Endothelial cell (in vitro differentiated cells): ENCODE measurements around the gene DDI2. TPM values are rescaled to one million over a fixed set of nuclear protein-coding genes. Genes with fewer than 3 reads are reported as not detected.

Source experiments
- DNase-seq: peaks from one replicate; pipeline ENCODE4 v3.0.0; 2021; ENCODE audit warnings: low spot score
- H3K27ac Mint-ChIP-seq: one replicate; pipeline ENCODE4 v1.8.0; 2021; ENCODE audit warnings: mixed read lengths, inconsistent platforms; ENCODE audit not compliant: unreplicated experiment
- H3K27me3 Mint-ChIP-seq: one replicate; pipeline ENCODE4 v1.8.0; 2021; ENCODE audit warnings: mild to moderate bottlenecking, moderate library complexity, mixed read lengths, inconsistent platforms; ENCODE audit not compliant: unreplicated experiment
- H3K36me3 Mint-ChIP-seq: one replicate; pipeline ENCODE4 v1.8.0; 2021; ENCODE audit warnings: mild to moderate bottlenecking, low read depth, mixed read lengths, inconsistent platforms; ENCODE audit not compliant: unreplicated experiment
- H3K4me1 Mint-ChIP-seq: one replicate; pipeline ENCODE4 v1.8.0; 2021; ENCODE audit warnings: mild to moderate bottlenecking, mixed read lengths, inconsistent platforms; ENCODE audit not compliant: unreplicated experiment
- H3K4me3 Mint-ChIP-seq: one replicate; pipeline ENCODE4 v1.8.0; 2021; ENCODE audit warnings: mild to moderate bottlenecking, mixed read lengths, inconsistent platforms; ENCODE audit not compliant: unreplicated experiment
- H3K9me3 Mint-ChIP-seq: one replicate; pipeline ENCODE4 v1.8.0; 2021; ENCODE audit warnings: mixed read lengths, inconsistent platforms; ENCODE audit not compliant: unreplicated experiment
- CTCF ChIP-seq: fragments of 200-600 bp; sonication (generic); IDR thresholded peaks from one replicate; pipeline ENCODE4 v1.5.0; 2021; ENCODE audit warnings: antibody characterized with exemption; ENCODE audit not compliant: unreplicated experiment
- total RNA-seq: library from RNA; stranded (reverse); fragmentation: NEBNext Ultra II Directional; extraction: Animal tissue kit (Norgen Biotek cat#: 25700); gene quantifications from one replicate; pipeline ENCODE4 v1.2.1, GENCODE V29; 2021; ENCODE audit not compliant: unreplicated experiment

The DDI2 gene
- total RNA-seq, 1 donor from 2014 or later: 24.0 TPM

DNA sequence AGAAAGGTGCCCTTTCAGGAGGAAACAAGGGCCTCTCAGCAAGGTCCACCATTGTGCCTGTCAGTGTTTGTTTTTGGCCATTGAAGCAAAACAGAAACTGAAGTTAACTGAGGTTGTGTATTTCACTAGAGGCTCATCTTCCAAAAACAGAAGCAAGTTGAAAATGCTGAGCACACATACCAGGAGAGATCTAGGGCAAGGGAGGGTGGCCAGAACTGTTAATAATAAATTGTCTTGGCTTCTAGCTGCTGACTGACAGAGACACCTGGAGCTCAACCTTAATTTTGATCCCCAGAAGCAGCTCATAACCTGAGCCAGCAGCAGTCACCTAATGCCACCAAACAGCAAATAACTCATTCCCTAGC is 37.6 kb upstream of the DDI2 start:
- Mint-ChIP-seq H3K27me3 (peaks cover 5% of the 10 kb centered on the region), H3K4me3 (no peak overlapping the region), H3K4me1 (peaks cover 4% of the 10 kb centered on the region), H3K36me3 (no peaks in the 10 kb centered on the region), H3K27ac (no peak overlapping the region), H3K9me3 (no peaks in the 10 kb centered on the region)
- no peak for DNase-seq
- TF ChIP-seq CTCF: no peak

GRCh38 chr1:15583016-15583706 is 34.1 kb upstream of the DDI2 start:
- H3K4me1 Mint-ChIP-seq: peaks cover 4% of the 10 kb centered on the region
- DNase-seq: no peak
- no peak overlapping the region for H3K27ac Mint-ChIP-seq
- TF ChIP-seq CTCF: no peak
- H3K4me3 Mint-ChIP-seq: no peak overlapping the region
- no peaks in the 10 kb centered on the region for H3K9me3 Mint-ChIP-seq
- peaks cover 5% of the 10 kb centered on the region for H3K27me3 Mint-ChIP-seq
- no peaks in the 10 kb centered on the region for H3K36me3 Mint-ChIP-seq

GRCh38 chr1:15584489-15585363 is 32.5 kb upstream of the DDI2 start, which contains the start of gene AGMAT:
Gene AGMAT (minus strand): TSS chr1:15585051. CDS start chr1:15584967, 84 bp downstream.
- H3K27ac Mint-ChIP-seq: no peak within 1 kb of the TSS
- peaks cover 4% of the 10 kb centered on the region for H3K27me3 Mint-ChIP-seq
- H3K36me3 Mint-ChIP-seq: no peaks in the 10 kb centered on the region
- no peaks in the 10 kb centered on the region for H3K4me1 Mint-ChIP-seq
- peak within 1 kb of the TSS; percentile 52 for H3K4me3 Mint-ChIP-seq
- no peaks in the 10 kb centered on the region for H3K9me3 Mint-ChIP-seq
- DNase-seq: peak; percentile 47
- TF ChIP-seq CTCF: peak; percentile 36

DNA sequence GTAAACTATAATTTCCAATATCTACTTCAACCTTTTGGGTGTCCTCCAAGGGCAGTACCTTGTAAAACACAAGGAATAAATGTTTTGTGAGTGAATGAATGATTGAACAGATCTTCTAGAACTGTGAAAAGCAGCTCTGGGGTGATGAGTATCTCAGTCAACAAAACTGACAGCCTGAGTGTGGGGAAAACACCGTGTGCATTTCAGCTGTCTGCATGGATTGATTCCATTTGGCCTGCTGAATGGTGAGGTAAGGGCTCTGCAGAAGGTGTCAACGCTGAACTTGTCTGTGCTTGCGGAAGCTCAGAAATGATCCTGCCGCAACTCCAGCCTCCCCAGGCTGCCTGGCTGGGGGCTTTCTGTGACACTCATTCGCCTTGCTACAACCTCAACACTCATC is 25.0 kb upstream of the DDI2 start:
- H3K9me3 Mint-ChIP-seq: no peaks in the 10 kb centered on the region
- DNase-seq: no peak
- no peak overlapping the region for H3K27ac Mint-ChIP-seq
- no peak overlapping the region for H3K4me3 Mint-ChIP-seq
- TF ChIP-seq CTCF: no peak
- H3K4me1 Mint-ChIP-seq: no peaks in the 10 kb centered on the region
- peaks cover 5% of the 10 kb centered on the region for H3K27me3 Mint-ChIP-seq
- no peaks in the 10 kb centered on the region for H3K36me3 Mint-ChIP-seq
